HCT116 (cell line): ENCODE measurements around the gene AKAP13.
A peak's percentile ranks its signal among the peaks of the same experiment; 100 is the strongest.

Experiments
- CEBPB ChIP-seq: IDR thresholded peaks from 2 replicates; pipeline ENCODE4 v1.6.1; 2012; ENCODE audit warnings: low read depth
- CTCF ChIP-seq, 3 experiments: fragments of 200-600 bp in 1 of 3; sonication (generic) in 1 of 3; IDR thresholded peaks in 2 of 3; conservative IDR thresholded peaks in 1 of 3; 2 replicates each; pipeline ENCODE4 v1.5.1; 2012 to 2017; ENCODE audit warnings: low read depth in 2 of 3, low read length in 2 of 3, antibody characterized with exemption in 1 of 3, borderline replicate concordance in 1 of 3, control low read depth in 1 of 3, mild to moderate bottlenecking in 1 of 3, mixed read lengths in 1 of 3, mixed run types in 1 of 3, moderate library complexity in 1 of 3; ENCODE audit not compliant: insufficient read depth in 1 of 3
- EZH2 ChIP-seq: fragments of 200-600 bp; sonication (generic); IDR thresholded peaks from 2 replicates; pipeline ENCODE4 v1.6.1; 2017; ENCODE audit warnings: antibody characterized with exemption, mixed run types
- EZH2phosphoT487 ChIP-seq: fragments of 200-600 bp; IDR thresholded peaks from 2 replicates; pipeline ENCODE4 v1.6.1; 2018; ENCODE audit warnings: antibody characterized with exemption, borderline replicate concordance
- JUND ChIP-seq: IDR thresholded peaks from 2 replicates; pipeline ENCODE4 v1.6.1; 2012
- POLR2A ChIP-seq: IDR thresholded peaks from 2 replicates; pipeline ENCODE4 v1.7.0; 2011; ENCODE audit warnings: borderline replicate concordance; ENCODE audit not compliant: insufficient read depth, insufficient read length; ENCODE audit errors: extremely low read depth
- POLR2AphosphoS5 ChIP-seq: IDR thresholded peaks from 2 replicates; pipeline ENCODE4 v1.6.1; 2011; ENCODE audit warnings: mild to moderate bottlenecking, low read depth, low read length, moderate library complexity
- RAD21 ChIP-seq: IDR thresholded peaks from 2 replicates; pipeline ENCODE4 v1.6.1; 2012; ENCODE audit warnings: low read depth, mild to moderate bottlenecking
- REST ChIP-seq: IDR thresholded peaks from 2 replicates; pipeline ENCODE4 v1.6.1; 2012; ENCODE audit warnings: low read depth
- SP1 ChIP-seq: IDR thresholded peaks from 2 replicates; pipeline ENCODE4 v1.6.1; 2012; ENCODE audit warnings: low read depth
- SRF ChIP-seq: IDR thresholded peaks from 2 replicates; pipeline ENCODE4 v1.6.1; 2012; ENCODE audit warnings: low read depth
- TCF7L2 ChIP-seq: IDR thresholded peaks from 2 replicates; pipeline ENCODE4 v1.7.0; 2011; ENCODE audit warnings: borderline replicate concordance, inconsistent platforms; ENCODE audit not compliant: insufficient read depth, insufficient read length; ENCODE audit errors: extremely low read depth
- ZBTB33 ChIP-seq: IDR thresholded peaks from 2 replicates; pipeline ENCODE4 v1.6.1; 2011; ENCODE audit warnings: mild to moderate bottlenecking, low read length, moderate library complexity; ENCODE audit not compliant: insufficient replicate concordance; ENCODE audit errors: extremely low read depth
- ZNF274 ChIP-seq: fragments of 200-500 bp; sonication (Bioruptor generic); IDR thresholded peaks from 2 replicates; pipeline ENCODE4 v1.6.1; 2014; ENCODE audit warnings: mild to moderate bottlenecking, low read depth, low read length, inconsistent platforms

GRCh38 chr15:85394554-85395333 is 14.3 kb downstream of the AKAP13 start:
- no peak for TF ChIP-seq CTCF (IDR thresholded peaks at IDR 0.05 in 2 of 3, conservative IDR thresholded peaks at IDR 0.05 in 1 of 3; ENCODE audit: borderline replicate concordance in 1 of 3, insufficient read depth in 1 of 3, low read depth in 2 of 3, low read length in 2 of 3)
- no peak for TF ChIP-seq EZH2
- TF ChIP-seq POLR2A = no peak
- TF ChIP-seq EZH2phosphoT487 = no peak
- no peak for TF ChIP-seq SRF
- TF ChIP-seq REST = no peak
- TF ChIP-seq POLR2AphosphoS5 = no peak
- TF ChIP-seq SP1 = peak; percentile 45
- no peak for TF ChIP-seq RAD21
- no peak for TF ChIP-seq ZNF274
- TF ChIP-seq ZBTB33 = no peak
- no peak for TF ChIP-seq CEBPB
- 0 out of 2 replicates have a peak, but pooled peaks have one; percentile 23 for TF ChIP-seq JUND
- peak; percentile 87 for TF ChIP-seq TCF7L2
